HG03457 (cell line): ENCODE measurements around the gene DNAJB8.

ENCODE experiments used
- ATAC-seq: cut with Tn5 transposase; IDR thresholded peaks from one replicate; pipeline ENCODE4 v1.9.1; 2021; ENCODE audit warnings: moderate number of reproducible peaks; ENCODE audit not compliant: unreplicated experiment

DNAJB8 gene

GRCh38 chr3:128448491-128448890 lies 18.2 kb downstream of the DNAJB8 start:
- no peak for ATAC-seq

- ATAC-seq = peak; percentile 78
Measured at GRCh38 chr3:128447561-128448013, 19.1 kb downstream of the DNAJB8 start.

GRCh38 chr3:128446821-128447220 lies 19.9 kb downstream of the DNAJB8 start:
- no peak for ATAC-seq

- ATAC-seq = no peak
Measured at GRCh38 chr3:128445357-128445756, 21.3 kb downstream of the DNAJB8 start.

- ATAC-seq = no peak
Measured at GRCh38 chr3:128443771-128444170, 22.9 kb downstream of the DNAJB8 start.

- ATAC-seq = no peak
Measured at GRCh38 chr3:128442949-128443348, 23.7 kb downstream of the DNAJB8 start.

GRCh38 chr3:128442070-128442469 lies 24.6 kb downstream of the DNAJB8 start:
- ATAC-seq = no peak

GRCh38 chr3:128439226-128439625 lies 27.5 kb downstream of the DNAJB8 start:
- ATAC-seq = no peak

- no peak for ATAC-seq
Measured at GRCh38 chr3:128438488-128439072, 28.1 kb downstream of the DNAJB8 start.

GRCh38 chr3:128436214-128436613 lies 30.5 kb downstream of the DNAJB8 start:
- no peak for ATAC-seq

GRCh38 chr3:128435561-128435960 lies 31.1 kb downstream of the DNAJB8 start:
- ATAC-seq = no peak

- ATAC-seq = no peak
Measured at GRCh38 chr3:128435058-128435457, 31.6 kb downstream of the DNAJB8 start.

- no peak for ATAC-seq
Measured at GRCh38 chr3:128434524-128434923, 32.2 kb downstream of the DNAJB8 start.

- ATAC-seq = no peak
Measured at GRCh38 chr3:128433837-128434165, 32.9 kb downstream of the DNAJB8 start.

- ATAC-seq = no peak
Measured at GRCh38 chr3:128432971-128433836, 33.5 kb downstream of the DNAJB8 start.

GRCh38 chr3:128432301-128432970 lies 34.3 kb downstream of the DNAJB8 start:
- ATAC-seq = no peak

GRCh38 chr3:128431803-128432300 lies 34.8 kb downstream of the DNAJB8 start:
- no peak for ATAC-seq

- no peak for ATAC-seq
Measured at GRCh38 chr3:128430731-128431130, 36.0 kb downstream of the DNAJB8 start.

- ATAC-seq = no peak
Measured at GRCh38 chr3:128430301-128430700, 36.4 kb downstream of the DNAJB8 start.

- no peak for ATAC-seq
Measured at GRCh38 chr3:128429751-128430150, 36.9 kb downstream of the DNAJB8 start.

GRCh38 chr3:128429275-128429674 lies 37.4 kb downstream of the DNAJB8 start:
- no peak for ATAC-seq
